GM12875 (cell line): Measurements from ENCODE around the gene RAPGEF5.

Experiments
- H3K4me3 ChIP-seq: one replicate; pipeline ENCODE4 v1.5.1; 2011; ENCODE audit warnings: low read depth, low read length, control low read depth
- TF ChIP-seq, protein P1 (sequence below): IDR thresholded peaks from 2 replicates; pipeline ENCODE4 v1.5.1; 2011; ENCODE audit warnings: low read depth, mild to moderate bottlenecking, control low read depth, inconsistent platforms, low read length, moderate library complexity, borderline replicate concordance; ENCODE audit not compliant: insufficient read depth

The RAPGEF5 gene

DNA sequence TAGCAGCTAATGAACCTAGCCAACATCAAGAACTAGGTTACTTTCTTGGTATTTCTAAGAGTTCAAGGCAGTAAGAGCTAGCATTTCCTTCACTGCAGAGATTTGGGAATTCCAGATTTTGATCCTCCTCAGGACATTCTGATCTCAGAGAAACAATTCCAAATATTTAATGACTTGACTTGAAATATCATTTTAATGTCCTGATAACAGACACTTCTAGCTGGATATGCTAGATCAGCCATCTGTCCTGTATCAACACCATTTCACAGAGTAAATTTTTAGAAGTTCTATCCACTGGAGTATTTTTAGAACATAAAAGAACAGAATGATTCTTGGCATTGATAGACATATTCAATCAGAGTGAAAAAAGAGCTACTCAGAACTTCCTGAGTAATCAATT is 151.3 kb downstream of the RAPGEF5 start:
- no peak overlapping the region for H3K4me3 ChIP-seq
- TF ChIP-seq, protein P1, sequence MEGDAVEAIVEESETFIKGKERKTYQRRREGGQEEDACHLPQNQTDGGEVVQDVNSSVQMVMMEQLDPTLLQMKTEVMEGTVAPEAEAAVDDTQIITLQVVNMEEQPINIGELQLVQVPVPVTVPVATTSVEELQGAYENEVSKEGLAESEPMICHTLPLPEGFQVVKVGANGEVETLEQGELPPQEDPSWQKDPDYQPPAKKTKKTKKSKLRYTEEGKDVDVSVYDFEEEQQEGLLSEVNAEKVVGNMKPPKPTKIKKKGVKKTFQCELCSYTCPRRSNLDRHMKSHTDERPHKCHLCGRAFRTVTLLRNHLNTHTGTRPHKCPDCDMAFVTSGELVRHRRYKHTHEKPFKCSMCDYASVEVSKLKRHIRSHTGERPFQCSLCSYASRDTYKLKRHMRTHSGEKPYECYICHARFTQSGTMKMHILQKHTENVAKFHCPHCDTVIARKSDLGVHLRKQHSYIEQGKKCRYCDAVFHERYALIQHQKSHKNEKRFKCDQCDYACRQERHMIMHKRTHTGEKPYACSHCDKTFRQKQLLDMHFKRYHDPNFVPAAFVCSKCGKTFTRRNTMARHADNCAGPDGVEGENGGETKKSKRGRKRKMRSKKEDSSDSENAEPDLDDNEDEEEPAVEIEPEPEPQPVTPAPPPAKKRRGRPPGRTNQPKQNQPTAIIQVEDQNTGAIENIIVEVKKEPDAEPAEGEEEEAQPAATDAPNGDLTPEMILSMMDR: no peak

DNA sequence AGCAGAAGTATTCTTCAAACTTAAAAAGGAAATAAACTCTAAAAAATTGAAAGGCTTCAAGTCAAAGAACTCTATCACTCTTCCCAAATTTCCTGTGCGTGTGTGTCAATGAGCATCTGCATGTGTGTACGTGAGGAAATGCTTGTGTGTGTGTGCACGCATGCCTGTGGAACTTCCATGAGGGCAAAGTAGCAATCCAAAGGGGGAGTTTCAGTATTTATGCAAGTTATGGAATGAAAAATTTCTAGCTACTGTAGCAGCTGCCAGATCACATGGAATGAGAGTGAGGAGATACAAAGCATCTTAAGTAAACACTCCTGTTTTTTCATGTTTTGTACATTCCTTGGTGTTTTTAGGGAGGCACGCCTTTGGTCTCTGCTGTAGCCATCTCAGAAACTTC is 152.6 kb downstream of the RAPGEF5 start:
- no peak overlapping the region for H3K4me3 ChIP-seq
- TF ChIP-seq, protein P1: no peak

DNA sequence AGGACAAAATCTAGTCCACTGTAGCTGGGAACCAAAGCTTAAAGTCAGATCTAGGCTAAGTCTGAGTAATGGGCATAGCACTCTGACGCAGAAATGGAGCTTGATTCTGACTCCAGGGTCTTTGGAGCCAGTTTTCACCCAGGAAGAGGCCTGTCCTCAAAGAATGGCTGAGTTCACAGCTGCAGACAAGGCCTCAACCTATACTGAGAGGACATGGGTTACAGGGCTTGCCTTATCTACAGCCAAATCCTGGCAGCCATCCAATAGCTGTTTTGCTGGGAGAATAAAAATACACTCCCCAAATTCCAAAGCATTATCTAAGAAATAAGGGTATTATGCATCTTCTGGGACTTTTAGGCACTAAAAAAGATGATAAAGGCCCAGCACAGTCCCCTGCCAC is 154.8 kb downstream of the RAPGEF5 start:
- TF ChIP-seq, protein P1: no peak
- no peak overlapping the region for H3K4me3 ChIP-seq

DNA sequence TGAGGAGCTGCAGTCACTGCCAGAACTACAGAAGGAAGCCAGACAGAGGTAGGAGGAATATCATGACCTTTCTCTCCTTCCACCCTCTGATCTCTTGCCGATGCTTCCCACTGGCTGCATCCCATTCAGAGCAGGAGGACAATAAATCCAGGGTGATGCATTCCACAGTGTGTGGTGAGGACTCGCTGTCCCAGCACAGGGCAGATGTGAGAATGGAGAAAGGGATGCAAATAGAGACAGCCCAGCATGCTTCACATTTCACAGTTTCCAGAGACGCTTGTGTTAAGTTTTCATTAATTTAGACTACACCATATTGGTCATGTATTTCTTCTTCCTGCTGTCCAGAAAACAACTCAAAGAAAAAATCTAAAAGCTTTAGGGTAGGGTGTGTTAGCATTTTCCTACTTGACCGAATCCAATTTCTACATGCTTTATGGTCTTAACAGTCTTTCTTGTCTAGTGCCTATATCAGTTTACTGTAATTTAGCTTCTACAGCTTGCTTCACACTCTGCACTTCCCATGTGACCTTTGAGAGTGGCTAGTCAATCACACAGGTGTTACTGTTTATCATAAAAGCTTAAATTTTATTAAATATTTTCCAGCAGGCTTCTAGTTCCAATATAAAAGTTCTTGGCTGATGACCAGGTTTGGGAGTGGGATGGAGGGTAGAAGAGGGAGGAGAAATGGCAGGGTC is 155.6 kb downstream of the RAPGEF5 start:
- H3K4me3 ChIP-seq: no peak overlapping the region
- TF ChIP-seq, protein P1: no peak

DNA sequence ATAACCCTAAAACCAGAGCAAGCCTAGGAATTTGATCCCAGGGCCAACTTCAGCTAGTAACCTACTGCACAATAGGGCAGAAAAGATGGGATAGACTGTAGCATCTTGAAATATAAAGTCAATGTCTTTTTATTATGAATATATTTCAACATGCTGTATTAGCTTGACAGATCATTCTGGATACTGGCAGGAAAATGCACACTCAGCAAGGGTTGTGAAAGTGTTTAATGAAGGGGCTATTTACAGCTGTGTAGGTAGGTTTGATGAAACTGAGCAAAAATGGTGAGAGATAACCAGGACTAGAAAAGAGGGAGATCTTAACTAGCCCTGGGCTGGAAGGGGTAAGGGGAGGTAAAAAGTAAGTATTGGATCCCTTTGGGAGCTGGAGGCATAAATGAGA is 156.2 kb downstream of the RAPGEF5 start:
- no peak overlapping the region for H3K4me3 ChIP-seq
- TF ChIP-seq, protein P1: no peak

DNA sequence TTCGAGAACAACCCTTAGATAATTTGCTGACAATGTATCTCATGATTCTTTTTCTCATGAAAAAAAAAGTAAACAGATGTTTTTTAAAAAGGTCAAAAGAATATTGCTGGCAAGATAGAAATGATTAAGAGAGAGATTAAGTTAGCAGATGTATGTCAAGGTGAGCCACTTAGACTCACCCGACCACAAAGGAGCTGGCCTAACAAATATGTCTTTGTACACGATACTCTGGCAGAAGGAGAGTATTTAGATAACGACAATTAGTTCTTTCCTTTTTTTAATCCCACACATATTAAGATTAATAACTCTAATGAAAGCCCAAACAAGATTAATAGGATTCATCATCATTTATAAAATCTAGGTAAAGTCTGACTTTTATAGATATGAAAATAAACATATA is 156.7 kb downstream of the RAPGEF5 start:
- no peak overlapping the region for H3K4me3 ChIP-seq
- TF ChIP-seq, protein P1: no peak

DNA sequence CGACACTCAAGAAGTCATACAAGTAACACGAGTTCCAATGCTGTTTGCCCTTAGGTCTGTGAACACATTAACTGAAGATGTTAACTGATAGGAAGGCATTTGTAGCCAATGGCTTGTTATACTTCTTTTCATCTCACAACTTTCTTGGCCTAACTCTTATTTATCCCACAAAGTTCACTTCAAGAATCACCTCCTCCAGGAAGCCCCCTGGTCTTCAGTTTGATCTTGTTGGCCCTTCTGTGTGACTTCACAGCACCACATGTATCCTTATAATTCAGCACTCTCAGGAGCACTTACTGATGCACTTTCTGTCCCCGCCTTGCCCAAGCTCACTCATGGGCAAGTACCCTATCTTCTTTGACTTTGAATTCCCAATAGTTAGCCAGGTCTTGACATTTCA is 159.6 kb downstream of the RAPGEF5 start:
- H3K4me3 ChIP-seq: no peak overlapping the region
- TF ChIP-seq, protein P1: no peak
